ENCODE measurements around the gene METTL1.
"Not testable (repeated sequence)": the region's sequence is repeated elsewhere in the genome, so short reads cannot be mapped to it uniquely, and the experiment has no call there.

DNA sequence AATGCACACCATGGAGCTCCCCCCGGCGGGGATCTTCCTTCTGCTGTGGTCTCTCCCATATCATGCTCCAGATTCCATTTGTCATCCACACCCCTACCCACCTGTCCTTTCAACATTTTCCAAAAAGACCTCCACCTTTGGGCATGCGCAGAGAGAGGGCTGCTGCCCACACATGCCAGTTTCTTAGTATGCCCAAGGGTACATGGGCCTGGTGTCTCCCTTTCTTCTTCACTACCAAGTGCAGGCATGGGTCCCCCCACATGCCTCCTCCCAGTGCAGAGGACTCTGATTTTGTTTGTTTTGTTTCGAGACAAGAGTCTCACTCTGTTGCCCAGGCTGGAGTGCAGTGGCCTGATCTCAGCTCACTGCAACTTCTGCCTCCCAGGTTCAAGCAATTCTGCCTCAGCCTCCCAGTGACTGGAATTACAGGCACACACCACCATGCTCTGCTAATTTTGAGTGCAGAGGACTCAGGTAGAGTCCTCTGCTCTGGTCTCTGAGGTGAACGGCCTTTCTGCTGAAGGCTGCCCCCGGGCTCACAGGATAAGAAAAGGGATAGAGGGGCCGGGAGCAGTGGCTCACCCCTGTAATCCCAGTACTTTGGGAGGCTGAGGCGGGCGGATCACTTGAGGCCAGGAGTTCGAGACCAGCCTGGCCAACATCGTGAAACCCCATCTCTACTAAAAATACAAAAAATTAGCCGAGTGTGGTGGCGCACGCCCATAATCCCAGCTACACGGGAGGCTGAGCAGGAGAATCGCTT is 49.9 kb downstream of the METTL1 start:
- TF ChIP-seq, protein P1, sequence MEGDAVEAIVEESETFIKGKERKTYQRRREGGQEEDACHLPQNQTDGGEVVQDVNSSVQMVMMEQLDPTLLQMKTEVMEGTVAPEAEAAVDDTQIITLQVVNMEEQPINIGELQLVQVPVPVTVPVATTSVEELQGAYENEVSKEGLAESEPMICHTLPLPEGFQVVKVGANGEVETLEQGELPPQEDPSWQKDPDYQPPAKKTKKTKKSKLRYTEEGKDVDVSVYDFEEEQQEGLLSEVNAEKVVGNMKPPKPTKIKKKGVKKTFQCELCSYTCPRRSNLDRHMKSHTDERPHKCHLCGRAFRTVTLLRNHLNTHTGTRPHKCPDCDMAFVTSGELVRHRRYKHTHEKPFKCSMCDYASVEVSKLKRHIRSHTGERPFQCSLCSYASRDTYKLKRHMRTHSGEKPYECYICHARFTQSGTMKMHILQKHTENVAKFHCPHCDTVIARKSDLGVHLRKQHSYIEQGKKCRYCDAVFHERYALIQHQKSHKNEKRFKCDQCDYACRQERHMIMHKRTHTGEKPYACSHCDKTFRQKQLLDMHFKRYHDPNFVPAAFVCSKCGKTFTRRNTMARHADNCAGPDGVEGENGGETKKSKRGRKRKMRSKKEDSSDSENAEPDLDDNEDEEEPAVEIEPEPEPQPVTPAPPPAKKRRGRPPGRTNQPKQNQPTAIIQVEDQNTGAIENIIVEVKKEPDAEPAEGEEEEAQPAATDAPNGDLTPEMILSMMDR (conservative IDR thresholded peaks at IDR 0.05; ENCODE audit: low read depth in 2 of 2), result not testable (repeated sequence)
- TF ChIP-seq CREB1 (CRISPR knock-in tag; IDR thresholded peaks at IDR 0.05; ENCODE audit: low read depth); POLR2AphosphoS5 (IDR thresholded peaks at IDR 0.05; ENCODE audit: low read depth); EZH2 (IDR thresholded peaks at IDR 0.05; ENCODE audit: low read depth, unreplicated experiment); JUNB (IDR thresholded peaks at IDR 0.05; ENCODE audit: unreplicated experiment); STAT1 (IDR thresholded peaks at IDR 0.05; ENCODE audit: unreplicated experiment); EZH2phosphoT487 (IDR thresholded peaks at IDR 0.05; ENCODE audit: unreplicated experiment): not testable (repeated sequence)
- TF ChIP-seq, protein P2, sequence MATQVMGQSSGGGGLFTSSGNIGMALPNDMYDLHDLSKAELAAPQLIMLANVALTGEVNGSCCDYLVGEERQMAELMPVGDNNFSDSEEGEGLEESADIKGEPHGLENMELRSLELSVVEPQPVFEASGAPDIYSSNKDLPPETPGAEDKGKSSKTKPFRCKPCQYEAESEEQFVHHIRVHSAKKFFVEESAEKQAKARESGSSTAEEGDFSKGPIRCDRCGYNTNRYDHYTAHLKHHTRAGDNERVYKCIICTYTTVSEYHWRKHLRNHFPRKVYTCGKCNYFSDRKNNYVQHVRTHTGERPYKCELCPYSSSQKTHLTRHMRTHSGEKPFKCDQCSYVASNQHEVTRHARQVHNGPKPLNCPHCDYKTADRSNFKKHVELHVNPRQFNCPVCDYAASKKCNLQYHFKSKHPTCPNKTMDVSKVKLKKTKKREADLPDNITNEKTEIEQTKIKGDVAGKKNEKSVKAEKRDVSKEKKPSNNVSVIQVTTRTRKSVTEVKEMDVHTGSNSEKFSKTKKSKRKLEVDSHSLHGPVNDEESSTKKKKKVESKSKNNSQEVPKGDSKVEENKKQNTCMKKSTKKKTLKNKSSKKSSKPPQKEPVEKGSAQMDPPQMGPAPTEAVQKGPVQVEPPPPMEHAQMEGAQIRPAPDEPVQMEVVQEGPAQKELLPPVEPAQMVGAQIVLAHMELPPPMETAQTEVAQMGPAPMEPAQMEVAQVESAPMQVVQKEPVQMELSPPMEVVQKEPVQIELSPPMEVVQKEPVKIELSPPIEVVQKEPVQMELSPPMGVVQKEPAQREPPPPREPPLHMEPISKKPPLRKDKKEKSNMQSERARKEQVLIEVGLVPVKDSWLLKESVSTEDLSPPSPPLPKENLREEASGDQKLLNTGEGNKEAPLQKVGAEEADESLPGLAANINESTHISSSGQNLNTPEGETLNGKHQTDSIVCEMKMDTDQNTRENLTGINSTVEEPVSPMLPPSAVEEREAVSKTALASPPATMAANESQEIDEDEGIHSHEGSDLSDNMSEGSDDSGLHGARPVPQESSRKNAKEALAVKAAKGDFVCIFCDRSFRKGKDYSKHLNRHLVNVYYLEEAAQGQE (IDR thresholded peaks at IDR 0.05; ENCODE audit: unreplicated experiment), result not testable (repeated sequence)
- TF ChIP-seq, protein P3, sequence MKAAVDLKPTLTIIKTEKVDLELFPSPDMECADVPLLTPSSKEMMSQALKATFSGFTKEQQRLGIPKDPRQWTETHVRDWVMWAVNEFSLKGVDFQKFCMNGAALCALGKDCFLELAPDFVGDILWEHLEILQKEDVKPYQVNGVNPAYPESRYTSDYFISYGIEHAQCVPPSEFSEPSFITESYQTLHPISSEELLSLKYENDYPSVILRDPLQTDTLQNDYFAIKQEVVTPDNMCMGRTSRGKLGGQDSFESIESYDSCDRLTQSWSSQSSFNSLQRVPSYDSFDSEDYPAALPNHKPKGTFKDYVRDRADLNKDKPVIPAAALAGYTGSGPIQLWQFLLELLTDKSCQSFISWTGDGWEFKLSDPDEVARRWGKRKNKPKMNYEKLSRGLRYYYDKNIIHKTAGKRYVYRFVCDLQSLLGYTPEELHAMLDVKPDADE (IDR thresholded peaks at IDR 0.05), result not testable (repeated sequence)
